ENCODE measurements around the gene CCL19. TPM values are rescaled to one million over a fixed set of nuclear protein-coding genes. Genes with fewer than 3 reads are reported as not detected.

The CCL19 gene
- total and polyA plus RNA-seq, 4 experiments from 2014 or later: not detected

GRCh38 chr9:34663303-34663605 lies 27.8 kb downstream of the CCL19 start:
- H3K4me1 Mint-ChIP-seq: peaks cover 43 to 69% (median 56%) of the 10 kb centered on the region in 4 donors
- intact Hi-C loops (cut with micrococcal nuclease): loop anchor here (10.0 kb wide), 3 partner anchors 412 to 1152 kb away; partner anchors contain the start of genes CREB3, FANCG, HINT2 and SPAG8

GRCh38 chr9:34662526-34663302 lies 28.4 kb downstream of the CCL19 start, which contains the start of gene CCL27:
TSS of gene CCL27 (minus strand) at chr9:34662657. CDS start at chr9:34662633, 24 bp downstream.
- ChIA-PET CTCF (ENCODE audit: partially characterized antibody) (interaction anchor here (1.0 to 8.6 kb wide), 8 partner anchors 9 to 60 kb away, joined by 3 to 168 read pairs (median 4); partner anchors contain the start of genes GALT and SIGMAR1), POLR2A (ENCODE audit: partially characterized antibody) (interaction anchor here (0.6 to 18.7 kb wide), 5 partner anchors 19 to 438 kb away, joined by 3 to 484 read pairs (median 3); partner anchors contain the start of genes ARID3C, DCTN3, GALT and IL11RA)
- intact Hi-C loops (cut with micrococcal nuclease): loop anchor here (10.0 kb wide), 3 partner anchors 412 to 1152 kb away; partner anchors contain the start of genes CREB3, FANCG, HINT2 and SPAG8
- peak within 1 kb of the TSS; percentile 95 to 99 (median 98) for H3K27ac Mint-ChIP-seq
- peaks cover 15% of the 10 kb centered on the region for H3K36me3 ChIP-seq (ENCODE audit: insufficient read depth, low read length)
- peak within 1 kb of the TSS; percentile 28 to 97 (median 85) for H3K4me3 Mint-ChIP-seq
- peaks cover 0 to 2% (median 0%) of the 10 kb centered on the region in 8 donors for H3K9me3 Mint-ChIP-seq
- H3K36me3 Mint-ChIP-seq: peaks cover 20 to 28% of the 10 kb centered on the region in 2 donors
- H3K27ac ChIP-seq (ENCODE audit: low read depth, low read length): peak within 1 kb of the TSS; percentile 98
- no peaks in the 10 kb centered on the region for H3K27me3 ChIP-seq (ENCODE audit: insufficient read depth, low read length)
- H3K9me3 ChIP-seq (ENCODE audit: control insufficient read depth in 1 of 2, low read length in 2 of 2): no peaks in the 10 kb centered on the region
- no peak for DNase-seq
- H3K4me3 ChIP-seq (ENCODE audit: low read length in 2 of 2): peak within 1 kb of the TSS in 1 of 2 donors; percentile 18
- peaks cover 62% of the 10 kb centered on the region for H3K4me1 ChIP-seq (ENCODE audit: insufficient read depth, low read length)
- peaks cover 43 to 69% (median 55%) of the 10 kb centered on the region in 4 donors for H3K4me1 Mint-ChIP-seq
- H3K27me3 Mint-ChIP-seq: no peaks in the 10 kb centered on the region

More at GRCh38 chr9:34663303-34663605, 27.8 kb downstream of the CCL19 start:
- Mint-ChIP-seq H3K9me3 (peaks cover 0 to 2% (median 0%) of the 10 kb centered on the region in 8 donors), H3K27ac (peak overlapping the region; percentile 95 to 99 (median 98)), H3K4me3 (peak overlapping the region; percentile 28 to 97 (median 85)), H3K27me3 (no peaks in the 10 kb centered on the region), H3K36me3 (peaks cover 24 to 28% of the 10 kb centered on the region in 2 donors)
- Histone ChIP-seq H3K36me3 (ENCODE audit: insufficient read depth, low read length) (peaks cover 15% of the 10 kb centered on the region), H3K9me3 (ENCODE audit: control insufficient read depth in 1 of 2, low read length in 2 of 2) (no peaks in the 10 kb centered on the region), H3K4me3 (ENCODE audit: low read length in 2 of 2) (peak overlapping the region in 1 of 2 donors; percentile 18), H3K27me3 (ENCODE audit: insufficient read depth, low read length) (no peaks in the 10 kb centered on the region), H3K4me1 (ENCODE audit: insufficient read depth, low read length) (peaks cover 62% of the 10 kb centered on the region), H3K27ac (ENCODE audit: low read depth, low read length) (peak overlapping the region; percentile 98)
- CTCF ChIA-PET (ENCODE audit: partially characterized antibody): interaction anchor here (1.0 to 8.6 kb wide), 7 partner anchors 9 to 60 kb away, joined by 3 to 168 read pairs (median 4); partner anchors contain the start of genes GALT and SIGMAR1
- POLR2A ChIA-PET (ENCODE audit: partially characterized antibody): interaction anchor here (0.6 to 18.7 kb wide), 4 partner anchors 20 to 438 kb away, joined by 3 to 484 read pairs (median 6); partner anchors contain the start of genes ARID3C, DCTN3, GALT and IL11RA
- DNase-seq: peak; percentile 60 to 75 (median 68)

- Mint-ChIP-seq H3K9me3 (no peaks in the 10 kb centered on the region), H3K36me3 (peaks cover 17 to 26% of the 10 kb centered on the region in 2 donors), H3K27me3 (no peaks in the 10 kb centered on the region), H3K4me3 (no peak overlapping the region), H3K27ac (peak overlapping the region in 5 of 7 donors; percentile 30 to 95 (median 41)), H3K4me1 (peaks cover 43 to 53% (median 47%) of the 10 kb centered on the region in 4 donors)
- Histone ChIP-seq H3K9me3 (ENCODE audit: control insufficient read depth in 1 of 2, low read length in 2 of 2) (no peaks in the 10 kb centered on the region), H3K27ac (ENCODE audit: low read depth, low read length) (peak overlapping the region; percentile 98), H3K4me3 (ENCODE audit: low read length in 2 of 2) (no peak overlapping the region), H3K27me3 (ENCODE audit: insufficient read depth, low read length) (no peaks in the 10 kb centered on the region), H3K4me1 (ENCODE audit: insufficient read depth, low read length) (peaks cover 44% of the 10 kb centered on the region), H3K36me3 (ENCODE audit: insufficient read depth, low read length) (peaks cover 15% of the 10 kb centered on the region)
- CTCF ChIA-PET (ENCODE audit: partially characterized antibody): interaction anchor here (6.4 to 8.6 kb wide), 3 partner anchors 14 to 41 kb away, joined by 90 to 168 read pairs (median 115); partner anchors contain the start of genes GALT and SIGMAR1
- intact Hi-C loops (cut with micrococcal nuclease): loop anchor here (10.0 kb wide), 3 partner anchors 415 to 1155 kb away; partner anchors contain the start of genes CREB3, FANCG, HINT2 and SPAG8
- POLR2A ChIA-PET (ENCODE audit: partially characterized antibody): interaction anchor here (18.7 kb wide), 1 partner anchor 16 kb away, joined by 484 read pairs; the partner anchor contains the start of genes GALT, IL11RA and SIGMAR1
- no peak for DNase-seq
Observed at GRCh38 chr9:34659592-34660253, 31.4 kb downstream of the CCL19 start.

- no peaks in the 10 kb centered on the region for H3K9me3 ChIP-seq (ENCODE audit: control insufficient read depth in 1 of 2, low read length in 2 of 2)
- H3K27me3 ChIP-seq (ENCODE audit: insufficient read depth, low read length): no peaks in the 10 kb centered on the region
- no peak overlapping the region for H3K27ac ChIP-seq (ENCODE audit: low read depth, low read length)
- Mint-ChIP-seq H3K4me3 (no peak overlapping the region), H3K36me3 (peaks cover 17 to 26% of the 10 kb centered on the region in 2 donors), H3K4me1 (peaks cover 34 to 41% (median 36%) of the 10 kb centered on the region in 4 donors), H3K9me3 (no peaks in the 10 kb centered on the region), H3K27me3 (no peaks in the 10 kb centered on the region), H3K27ac (peak overlapping the region in 4 of 7 donors; percentile 8 to 29 (median 18))
- H3K4me3 ChIP-seq (ENCODE audit: low read length in 2 of 2): no peak overlapping the region
- DNase-seq: no peak
- peaks cover 15% of the 10 kb centered on the region for H3K36me3 ChIP-seq (ENCODE audit: insufficient read depth, low read length)
- ChIA-PET CTCF (ENCODE audit: partially characterized antibody) (interaction anchor here (0.9 to 3.6 kb wide), 2 partner anchors 12 to 42 kb away, joined by 3 to 19 read pairs; partner anchors contain the start of gene GALT), POLR2A (ENCODE audit: partially characterized antibody) (interaction anchor here (18.7 kb wide), 1 partner anchor 15 kb away, joined by 484 read pairs; the partner anchor contains the start of genes GALT, IL11RA and SIGMAR1)
- peaks cover 34% of the 10 kb centered on the region for H3K4me1 ChIP-seq (ENCODE audit: insufficient read depth, low read length)
- intact Hi-C loops (cut with micrococcal nuclease): no loop called here
Observed at GRCh38 chr9:34658461-34658860, 32.6 kb downstream of the CCL19 start.

GRCh38 chr9:34656992-34657391 lies 34.1 kb downstream of the CCL19 start:
- H3K27me3 ChIP-seq (ENCODE audit: insufficient read depth, low read length): no peaks in the 10 kb centered on the region
- no peak overlapping the region for H3K4me3 ChIP-seq (ENCODE audit: low read length in 2 of 2)
- H3K36me3 ChIP-seq (ENCODE audit: insufficient read depth, low read length): peaks cover 15% of the 10 kb centered on the region
- H3K4me1 Mint-ChIP-seq: peaks cover 32 to 41% (median 34%) of the 10 kb centered on the region in 4 donors
- no peaks in the 10 kb centered on the region for H3K9me3 ChIP-seq (ENCODE audit: control insufficient read depth in 1 of 2, low read length in 2 of 2)
- no peak overlapping the region for H3K4me3 Mint-ChIP-seq
- POLR2A ChIA-PET (ENCODE audit: partially characterized antibody): interaction anchor here (1.4 to 18.7 kb wide), 2 partner anchors 8 to 14 kb away, joined by 6 to 484 read pairs; partner anchors contain the start of genes GALT, IL11RA and SIGMAR1
- no peak overlapping the region for H3K27ac ChIP-seq (ENCODE audit: low read depth, low read length)
- DNase-seq: no peak
- CTCF ChIA-PET (ENCODE audit: partially characterized antibody): interaction anchor here (1.1 to 3.6 kb wide), 3 partner anchors 11 to 45 kb away, joined by 3 to 19 read pairs (median 7); partner anchors contain the start of gene GALT
- peak overlapping the region in 3 of 7 donors; percentile 18 to 71 (median 52) for H3K27ac Mint-ChIP-seq
- peaks cover 21 to 26% of the 10 kb centered on the region in 2 donors for H3K36me3 Mint-ChIP-seq
- no peaks in the 10 kb centered on the region for H3K27me3 Mint-ChIP-seq
- intact Hi-C loops (cut with micrococcal nuclease): no loop called here
- H3K9me3 Mint-ChIP-seq: no peaks in the 10 kb centered on the region
- peaks cover 34% of the 10 kb centered on the region for H3K4me1 ChIP-seq (ENCODE audit: insufficient read depth, low read length)

- no peak overlapping the region for H3K4me3 Mint-ChIP-seq
- POLR2A ChIA-PET (ENCODE audit: partially characterized antibody): interaction anchor here (18.7 kb wide), 1 partner anchor 12 kb away, joined by 484 read pairs; the partner anchor contains the start of genes GALT, IL11RA and SIGMAR1
- DNase-seq: no peak
- CTCF ChIA-PET (ENCODE audit: partially characterized antibody): interaction anchor here (3.6 kb wide), 1 partner anchor 9 kb away, joined by 19 read pairs; the partner anchor contains the start of gene GALT
- Histone ChIP-seq H3K36me3 (ENCODE audit: insufficient read depth, low read length) (peaks cover 17% of the 10 kb centered on the region), H3K4me3 (ENCODE audit: low read length in 2 of 2) (no peak overlapping the region), H3K27me3 (ENCODE audit: insufficient read depth, low read length) (no peaks in the 10 kb centered on the region), H3K4me1 (ENCODE audit: insufficient read depth, low read length) (peaks cover 24% of the 10 kb centered on the region), H3K9me3 (ENCODE audit: control insufficient read depth in 1 of 2, low read length in 2 of 2) (no peaks in the 10 kb centered on the region), H3K27ac (ENCODE audit: low read depth, low read length) (no peak overlapping the region)
- no peaks in the 10 kb centered on the region for H3K27me3 Mint-ChIP-seq
- H3K9me3 Mint-ChIP-seq: no peaks in the 10 kb centered on the region
- intact Hi-C loops (cut with micrococcal nuclease): no loop called here
- H3K36me3 Mint-ChIP-seq: peaks cover 18 to 24% of the 10 kb centered on the region in 2 donors
- peak overlapping the region in 4 of 7 donors; percentile 33 to 86 (median 56) for H3K27ac Mint-ChIP-seq
- H3K4me1 Mint-ChIP-seq: peaks cover 21 to 38% (median 26%) of the 10 kb centered on the region in 4 donors
Observed at GRCh38 chr9:34655394-34655793, 35.7 kb downstream of the CCL19 start.

Data from CD4-positive, alpha-beta memory T cell (primary cell).